Hematopoietic multipotent progenitor cell treated with erythropoietin and hydrocortisone succinate and interleukin-3 and kit ligand, for 17 days (in vitro differentiated cells): ENCODE data around the gene DNAI7.

Experiments
- DNase-seq: peaks from one replicate; pipeline ENCODE4 v3.0.0-alpha.2; 2015; ENCODE audit warnings: low spot score

DNAI7 gene

DNA sequence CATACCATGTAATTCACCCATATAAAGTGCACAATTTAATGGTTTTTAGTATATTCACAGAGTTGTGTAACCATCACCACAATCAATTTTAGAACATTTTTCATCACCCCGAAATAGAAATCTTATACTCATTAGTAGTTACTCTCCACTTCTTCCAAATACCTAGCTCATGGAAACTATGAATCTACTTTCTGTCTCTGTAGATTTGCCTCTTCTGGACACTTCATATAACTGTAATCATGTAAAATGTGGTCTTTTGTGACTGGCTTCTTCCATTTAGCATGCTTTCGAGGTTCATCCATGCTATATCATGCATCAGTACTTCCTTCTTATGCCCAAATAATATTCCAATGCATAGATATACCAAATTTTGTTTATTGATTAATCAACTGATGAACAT lies 10.8 kb downstream of the DNAI7 start:
- DNase-seq: no peak

DNA sequence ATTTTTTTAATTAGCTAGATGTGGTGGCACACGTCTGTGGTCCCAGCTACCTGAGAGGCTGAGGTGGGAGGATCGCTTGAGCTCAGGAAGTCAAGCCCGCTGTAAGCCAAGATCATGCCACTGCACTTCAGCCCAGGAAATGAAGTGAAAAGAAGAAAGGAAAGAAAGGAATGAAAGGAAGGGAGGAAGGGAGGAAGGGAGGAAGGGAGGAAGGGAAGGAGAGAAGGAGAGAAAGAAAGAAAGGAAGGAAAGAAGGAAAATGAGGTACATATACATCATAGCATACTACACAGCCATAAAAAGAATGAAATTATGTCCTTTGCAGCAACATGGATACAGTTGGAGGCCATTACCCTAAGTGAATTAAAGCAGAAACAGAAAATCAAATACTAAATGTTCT lies 12.2 kb downstream of the DNAI7 start:
- no peak for DNase-seq

DNA sequence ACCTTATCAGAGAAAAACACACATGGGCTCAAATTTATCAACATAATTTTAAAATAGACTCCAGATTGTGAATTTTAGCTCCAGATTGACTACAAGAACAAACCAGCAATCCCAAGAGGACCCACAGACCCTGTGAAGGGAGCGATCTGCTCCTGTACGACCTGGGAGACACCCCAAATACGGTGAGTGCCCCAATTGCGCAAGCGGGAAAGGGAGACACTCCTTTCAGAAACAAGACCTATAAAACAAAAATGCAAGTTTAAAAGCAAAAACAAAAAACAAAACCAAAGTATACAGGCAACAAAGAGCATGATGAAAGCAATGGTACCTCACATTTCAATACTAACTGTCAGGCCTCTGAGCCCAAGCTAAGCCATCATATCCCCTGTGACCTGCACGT lies 32.1 kb downstream of the DNAI7 start:
- DNase-seq: no peak

DNA sequence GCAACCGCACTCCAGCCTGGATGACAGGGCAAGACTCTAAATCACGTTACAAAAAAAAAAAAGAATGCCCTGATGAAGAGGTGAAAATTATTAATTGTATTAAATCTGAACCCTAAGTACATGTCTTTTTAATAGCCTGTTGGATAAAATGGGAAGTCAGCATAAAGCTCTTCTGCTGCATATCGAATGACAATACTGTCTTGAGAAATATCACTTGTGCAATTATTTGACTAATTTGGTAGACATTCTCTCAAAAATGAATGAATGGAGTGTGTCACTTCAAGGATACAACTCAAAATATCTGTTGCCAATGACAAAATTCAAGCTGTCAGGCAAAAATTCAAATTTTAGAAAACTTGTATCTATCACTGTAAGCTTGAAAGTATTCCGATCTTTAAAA lies 38.9 kb downstream of the DNAI7 start:
- no peak for DNase-seq

DNA sequence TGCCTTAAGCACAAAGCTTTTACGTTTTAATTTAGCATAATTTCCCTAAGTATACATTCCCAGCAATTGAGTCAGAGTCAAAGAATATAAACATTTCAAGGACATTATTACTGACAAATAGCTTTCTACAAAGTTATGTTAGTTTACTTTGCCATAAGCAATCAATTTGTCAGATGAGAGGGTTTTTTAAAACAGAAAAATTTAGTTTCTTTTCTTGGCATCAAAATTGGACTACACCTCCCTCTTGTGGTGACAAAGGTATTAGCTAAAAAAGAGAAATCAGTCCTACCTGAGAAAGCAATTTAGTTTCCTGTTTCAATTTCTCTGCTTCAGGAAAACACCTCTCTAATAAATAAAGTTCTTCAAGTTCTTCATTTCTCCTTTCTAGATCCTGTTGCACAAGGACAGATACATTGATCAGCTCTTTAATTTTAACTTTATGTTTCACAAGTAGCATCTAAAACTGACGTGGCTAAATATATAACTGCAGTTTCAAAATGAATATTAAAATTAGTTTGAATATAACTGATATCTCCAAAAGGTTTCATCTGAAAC lies 39.9 kb downstream of the DNAI7 start:
- DNase-seq: peak; percentile 15

DNA sequence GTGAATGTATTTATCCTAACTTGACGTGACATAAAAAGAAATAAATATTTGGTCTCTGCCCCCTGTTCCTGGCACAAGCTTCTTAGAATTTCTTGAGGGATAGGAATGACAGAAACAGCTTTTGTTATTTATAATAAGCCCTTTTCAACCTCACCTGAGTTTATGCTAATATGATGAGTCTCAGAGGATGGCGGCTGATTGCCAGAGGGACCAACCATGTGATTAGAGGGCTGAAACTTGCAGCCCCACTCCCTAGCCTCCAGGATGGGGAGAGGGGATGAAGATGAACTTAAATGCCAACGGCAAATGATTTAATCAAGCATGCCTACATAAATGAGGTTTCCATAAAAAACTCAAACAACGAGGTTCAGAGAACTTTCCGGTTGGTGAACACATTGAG lies 42.9 kb downstream of the DNAI7 start:
- no peak for DNase-seq

DNA sequence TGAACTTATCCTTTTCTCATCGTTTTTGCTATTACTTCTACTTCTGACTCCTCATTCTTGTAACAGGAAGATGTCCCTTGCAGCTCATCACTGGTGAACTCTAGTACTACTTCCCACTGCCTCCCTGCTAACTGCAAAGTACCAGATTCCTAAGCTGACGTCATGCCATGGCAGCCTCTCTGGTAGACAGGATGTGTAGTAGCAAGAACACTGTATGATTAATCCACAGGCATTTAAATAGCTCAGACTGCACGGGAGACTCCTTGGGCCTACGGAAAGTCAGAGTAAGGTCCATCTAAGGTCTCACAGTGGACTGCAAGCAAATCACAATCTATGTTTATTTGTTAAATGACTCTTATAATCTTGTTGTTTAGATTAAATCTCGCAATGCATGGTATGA lies 43.5 kb downstream of the DNAI7 start:
- no peak for DNase-seq

DNA sequence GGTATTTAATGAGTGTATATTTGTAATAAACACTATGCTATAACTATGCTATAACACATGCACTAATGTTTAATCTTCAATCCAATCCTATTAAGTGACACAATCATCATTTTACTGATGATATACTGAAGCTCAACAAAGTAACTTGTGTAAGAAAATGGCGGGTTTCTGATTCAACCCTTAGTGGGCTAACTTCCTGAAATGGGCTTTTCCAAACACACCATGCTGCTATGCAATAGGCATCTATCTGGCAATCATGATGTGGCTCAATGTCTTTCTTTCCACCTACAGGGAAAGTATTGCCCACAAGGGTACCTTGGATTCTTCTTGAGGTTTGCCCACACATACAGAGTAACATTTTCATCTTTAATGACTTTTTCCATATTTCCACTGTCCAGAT lies 48.3 kb downstream of the DNAI7 start:
- no peak for DNase-seq

DNA sequence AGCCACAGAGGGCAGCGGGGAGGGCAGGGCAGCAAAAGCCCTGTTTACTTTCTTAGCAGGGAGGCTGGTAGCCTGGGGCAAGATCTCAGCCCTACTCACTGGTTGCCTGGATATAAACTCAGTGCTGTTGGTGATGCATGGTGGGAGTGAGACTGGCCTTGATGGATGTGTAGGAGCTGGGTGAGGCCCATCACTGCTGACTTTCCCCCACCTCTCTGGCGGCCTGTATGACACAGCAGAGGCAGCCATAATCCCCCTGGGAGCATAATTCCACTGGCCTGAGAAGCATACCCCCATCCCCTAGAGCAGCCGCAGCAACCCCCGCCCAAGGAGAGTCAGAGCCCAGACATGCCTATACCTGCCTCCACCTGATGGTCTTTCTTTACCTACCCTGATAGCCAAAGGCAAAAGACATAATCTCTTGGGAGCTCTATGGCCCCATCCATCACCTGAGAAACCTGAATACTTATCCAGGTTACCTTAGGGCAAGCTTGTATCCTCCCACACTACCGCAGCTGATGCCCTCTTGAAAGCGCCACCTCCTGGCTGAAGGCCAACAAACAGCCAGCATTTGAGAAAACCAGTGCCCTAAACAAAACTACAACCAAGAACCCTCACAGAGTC lies 59.3 kb downstream of the DNAI7 start:
- no peak for DNase-seq

DNA sequence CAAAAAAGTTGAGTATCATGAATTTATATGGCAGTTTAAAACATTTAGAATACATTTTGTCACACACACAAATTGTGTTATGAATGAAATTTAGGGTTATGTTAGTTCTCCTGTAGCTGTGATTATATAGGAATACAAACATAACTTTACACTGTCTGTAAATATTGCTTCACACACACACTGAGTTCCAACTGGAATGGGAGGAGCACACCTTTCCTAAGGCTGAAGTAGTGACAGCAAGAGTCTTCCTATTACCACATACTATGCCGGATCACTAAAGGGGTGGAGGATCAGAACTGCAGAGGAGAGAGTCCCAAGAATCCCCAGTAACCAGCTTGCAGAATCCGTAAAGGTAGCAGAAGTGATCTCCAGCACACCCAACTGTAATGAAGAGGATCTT lies 63.7 kb downstream of the DNAI7 start:
- DNase-seq: no peak

DNA sequence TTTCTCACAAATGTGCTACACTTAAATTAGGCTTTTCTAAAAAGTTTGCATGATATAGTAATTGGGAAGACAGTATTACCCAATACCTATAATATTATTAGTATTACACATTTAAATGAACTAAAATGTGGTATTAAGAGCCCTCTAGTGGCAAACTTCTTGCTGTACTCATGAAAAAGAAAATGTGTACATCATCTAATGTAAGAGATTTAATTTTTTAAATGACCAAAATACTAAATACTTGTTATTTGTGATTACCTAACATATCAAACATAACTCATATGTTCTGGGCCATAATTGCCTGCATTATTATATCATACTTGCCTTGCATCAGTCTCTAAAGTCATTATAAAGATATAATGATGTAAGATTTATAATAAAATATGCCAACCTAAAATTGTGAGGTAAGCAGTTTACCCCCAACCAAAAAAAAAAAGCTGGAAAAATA lies 64.2 kb downstream of the DNAI7 start:
- peak; percentile 44 for DNase-seq

DNA sequence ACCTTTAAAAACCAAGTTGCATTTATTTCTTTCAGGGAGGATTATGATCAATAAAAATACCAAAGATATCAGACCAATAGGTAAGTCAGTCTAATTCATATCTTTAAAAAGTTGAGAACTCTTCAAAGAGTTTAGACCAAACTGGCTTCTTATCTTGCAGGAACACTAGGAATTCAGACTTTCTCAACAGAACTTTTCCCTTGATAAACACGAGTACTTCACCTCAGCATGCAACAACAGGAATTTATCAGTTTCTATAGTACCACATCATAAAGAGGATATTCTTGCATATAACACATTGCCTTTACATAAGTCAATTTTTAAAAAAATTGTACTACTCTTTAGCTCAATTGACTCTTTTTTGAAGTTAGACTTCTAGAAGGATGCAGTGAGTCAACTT lies 68.2 kb downstream of the DNAI7 start:
- DNase-seq: no peak

DNA sequence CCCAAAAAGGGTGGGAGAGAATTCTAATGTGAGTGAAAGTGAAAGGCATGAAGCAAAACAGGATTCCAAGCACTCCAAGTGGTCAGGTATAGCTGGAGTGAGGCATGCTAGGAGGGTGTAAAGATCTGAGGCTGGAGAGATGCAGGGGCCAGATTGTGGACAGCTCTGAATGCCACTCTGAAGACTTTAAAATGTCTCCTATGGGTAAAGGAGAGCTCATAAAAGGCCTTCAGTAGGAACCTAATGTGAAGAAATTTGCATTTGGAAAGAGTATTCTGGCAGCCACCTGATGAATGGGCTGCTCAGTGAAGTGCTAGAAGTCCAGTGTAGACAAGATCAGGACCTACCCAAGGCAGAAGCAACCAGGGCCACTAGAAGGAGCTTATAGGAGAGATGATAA lies 68.9 kb downstream of the DNAI7 start:
- DNase-seq: no peak

DNA sequence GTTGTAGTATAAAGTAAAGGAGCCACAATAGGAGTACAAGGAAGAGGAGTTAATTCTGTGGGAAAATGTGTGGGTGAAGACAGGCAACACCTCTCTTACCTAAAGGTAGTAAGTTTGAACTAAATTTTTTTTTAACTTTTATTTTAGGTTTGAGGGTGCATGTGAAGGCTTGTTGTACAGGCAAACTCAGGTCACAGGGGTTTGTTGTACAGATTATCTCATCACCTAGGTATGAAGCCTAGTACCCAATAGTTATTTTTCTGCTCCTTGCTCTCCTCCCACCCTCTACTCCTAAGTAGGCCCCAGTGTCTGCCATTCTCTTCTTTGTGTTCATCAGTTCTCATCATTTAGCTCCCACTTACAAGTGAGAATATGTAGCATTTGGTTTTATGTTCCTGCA lies 70.5 kb downstream of the DNAI7 start:
- no peak for DNase-seq

DNA sequence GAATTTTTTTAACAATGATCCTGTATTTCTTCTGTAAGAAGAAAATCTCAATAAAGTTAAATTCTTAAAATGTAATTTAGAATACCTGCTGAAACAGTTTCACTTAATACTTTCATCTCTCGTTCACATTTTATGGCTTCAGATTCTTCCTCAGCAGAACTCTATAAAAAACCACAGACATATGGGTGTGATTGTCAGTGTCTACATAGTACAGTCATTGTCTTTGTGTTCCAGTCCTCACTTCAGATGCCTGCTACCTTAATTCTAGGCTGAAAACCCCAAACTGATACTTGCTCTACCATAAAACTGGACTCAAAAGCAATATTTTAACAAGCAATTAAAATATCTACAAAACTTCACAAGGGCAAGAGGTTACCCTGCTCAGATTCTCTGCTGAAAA lies 71.8 kb downstream of the DNAI7 start:
- DNase-seq: no peak

DNA sequence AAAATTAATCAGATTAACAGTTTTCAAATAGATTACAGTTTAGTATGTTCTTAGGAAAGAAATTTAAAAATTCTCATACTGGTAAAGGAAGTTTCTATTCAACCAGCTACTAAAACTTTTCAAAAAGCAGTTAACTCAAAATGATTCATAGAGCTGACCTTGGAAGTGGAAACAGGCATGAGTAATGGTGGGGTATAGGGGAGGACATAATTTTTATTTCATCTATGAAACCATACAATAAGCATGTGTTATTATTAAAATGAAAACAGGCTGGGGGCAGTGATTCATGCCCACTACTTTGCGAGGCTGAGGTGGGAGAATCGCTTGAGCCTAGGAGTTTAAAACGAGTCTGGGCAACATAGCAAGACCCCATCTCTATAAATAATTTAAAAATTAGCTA lies 73.0 kb downstream of the DNAI7 start:
- DNase-seq: no peak

DNA sequence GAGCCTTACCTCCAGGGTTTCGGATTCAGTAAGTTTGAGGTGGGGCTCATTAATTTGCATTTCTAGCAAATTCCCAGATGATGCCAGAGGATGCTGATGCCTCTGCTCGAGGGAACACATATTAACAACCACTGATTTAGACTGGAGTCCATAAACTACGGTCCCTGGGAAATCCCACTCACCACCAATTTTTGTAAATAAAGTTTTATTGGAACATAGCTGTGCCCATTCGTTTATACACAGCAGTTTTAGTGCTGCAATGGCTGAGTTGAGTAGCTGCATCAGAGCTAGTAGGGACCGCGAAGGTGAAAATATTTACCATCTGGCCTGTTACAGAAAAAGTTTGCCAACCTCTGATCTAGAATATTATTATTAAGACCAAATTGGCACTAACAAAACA lies 73.8 kb downstream of the DNAI7 start:
- no peak for DNase-seq

DNA sequence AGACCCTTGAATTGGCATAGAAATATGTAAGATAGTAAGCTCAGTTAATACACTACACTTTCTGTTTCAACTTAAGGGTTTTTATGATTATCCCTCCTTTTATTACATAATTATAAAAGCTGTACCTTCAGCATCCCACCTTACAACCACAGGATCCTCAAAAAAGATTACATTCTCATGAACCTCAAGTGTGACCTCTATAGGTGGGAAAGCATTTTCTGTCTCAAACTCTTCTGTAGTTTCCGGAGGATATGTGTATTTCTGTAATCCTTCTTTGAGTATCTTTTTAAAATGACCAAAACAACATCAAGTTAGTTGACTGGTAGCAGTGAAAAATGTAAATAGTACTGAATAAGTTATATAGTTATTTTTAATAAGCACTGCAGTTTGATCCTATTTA lies 75.9 kb downstream of the DNAI7 start:
- no peak for DNase-seq

DNA sequence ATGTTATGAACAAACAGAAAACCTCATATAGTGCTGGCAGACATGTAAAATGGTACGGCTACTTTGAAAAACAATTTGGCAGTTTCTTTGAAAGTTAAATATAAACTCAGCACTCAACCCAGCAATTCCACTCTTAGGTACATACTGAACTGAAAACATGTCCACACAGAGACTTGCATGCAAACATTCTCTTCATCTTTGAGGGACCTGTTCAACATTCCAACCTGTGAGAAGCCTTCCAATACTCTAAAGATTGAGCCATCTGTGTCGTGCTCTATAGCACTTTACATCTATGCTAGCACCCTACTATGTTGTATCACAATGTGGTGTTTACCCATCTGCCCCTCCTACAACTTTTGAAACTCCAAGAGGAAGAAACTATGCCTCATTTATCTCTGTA lies 79.3 kb downstream of the DNAI7 start:
- no peak for DNase-seq

DNA sequence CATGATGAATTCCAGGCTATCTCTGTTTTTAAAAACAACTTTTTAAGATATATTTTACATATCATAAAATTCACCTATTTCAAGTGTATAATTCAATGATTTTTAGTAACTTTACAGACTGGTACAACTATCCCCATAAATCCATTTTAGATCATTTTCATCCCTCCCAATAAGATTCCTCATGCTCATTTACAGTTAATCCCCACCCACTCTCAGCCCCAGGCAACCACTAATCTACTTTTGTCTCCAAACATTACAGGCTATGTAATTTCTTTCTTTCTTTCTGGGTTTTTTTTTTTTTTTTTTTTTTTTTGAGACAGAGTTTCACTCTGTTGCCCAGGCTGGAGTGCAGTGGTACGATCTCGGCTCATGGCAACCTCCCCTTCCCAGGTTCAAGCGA lies 81.3 kb downstream of the DNAI7 start:
- no peak for DNase-seq

DNA sequence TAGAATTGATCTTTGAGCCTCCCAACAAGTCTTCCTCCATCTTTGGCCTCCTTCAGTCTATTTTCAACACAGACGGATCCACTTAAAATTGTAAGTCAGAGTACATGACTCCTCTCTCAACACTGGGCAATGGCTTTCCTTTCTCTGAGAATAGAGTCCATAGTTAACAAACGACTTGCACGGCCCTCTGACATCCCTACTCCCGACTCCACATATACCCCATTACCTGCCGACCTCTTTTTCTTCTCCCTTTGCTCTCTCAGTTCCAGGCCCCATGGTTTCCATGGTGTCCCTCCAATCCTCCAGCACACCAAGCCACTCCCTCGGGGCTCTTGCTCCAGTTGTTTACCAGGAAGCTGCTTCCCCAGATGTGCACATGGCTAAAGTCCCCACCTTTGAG lies 84.7 kb downstream of the DNAI7 start:
- no peak for DNase-seq

DNA sequence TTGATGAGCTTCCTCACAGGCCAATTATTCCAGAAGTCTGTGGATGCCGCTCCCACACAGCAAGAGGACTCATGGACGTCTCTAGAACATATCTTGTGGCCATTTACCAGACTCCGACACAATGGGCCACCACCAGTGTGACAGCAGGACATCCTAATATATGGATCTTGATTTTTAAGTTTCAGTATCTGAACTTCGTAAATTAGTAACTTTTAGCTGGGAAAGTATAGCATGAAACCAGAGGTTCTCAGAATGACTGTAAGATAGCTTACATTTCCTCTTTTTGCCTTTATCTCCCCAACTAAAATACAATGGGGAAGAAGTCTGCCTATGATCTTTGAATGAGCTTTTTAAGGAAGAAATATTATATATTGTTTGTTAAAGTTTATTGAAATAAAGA lies 87.0 kb downstream of the DNAI7 start:
- DNase-seq: no peak

DNA sequence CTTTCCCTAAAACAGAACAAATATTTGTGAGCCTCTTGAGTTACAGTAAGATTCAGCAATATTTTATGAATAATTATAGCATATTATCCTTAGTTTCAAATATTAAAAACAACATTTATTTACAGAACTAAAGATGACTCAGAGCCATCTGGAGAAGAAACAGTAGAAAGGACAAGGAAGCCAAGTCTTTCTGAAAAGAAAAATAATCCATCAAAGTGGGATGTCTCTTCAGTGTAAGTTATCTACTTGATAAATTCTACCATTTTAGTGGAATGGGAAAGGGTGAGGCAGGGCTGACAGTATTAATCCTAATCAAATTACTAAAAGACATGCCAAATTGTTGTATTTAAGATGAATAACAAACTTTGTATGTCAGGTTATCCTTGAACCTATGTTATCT lies 88.1 kb downstream of the DNAI7 start:
- DNase-seq: no peak

DNA sequence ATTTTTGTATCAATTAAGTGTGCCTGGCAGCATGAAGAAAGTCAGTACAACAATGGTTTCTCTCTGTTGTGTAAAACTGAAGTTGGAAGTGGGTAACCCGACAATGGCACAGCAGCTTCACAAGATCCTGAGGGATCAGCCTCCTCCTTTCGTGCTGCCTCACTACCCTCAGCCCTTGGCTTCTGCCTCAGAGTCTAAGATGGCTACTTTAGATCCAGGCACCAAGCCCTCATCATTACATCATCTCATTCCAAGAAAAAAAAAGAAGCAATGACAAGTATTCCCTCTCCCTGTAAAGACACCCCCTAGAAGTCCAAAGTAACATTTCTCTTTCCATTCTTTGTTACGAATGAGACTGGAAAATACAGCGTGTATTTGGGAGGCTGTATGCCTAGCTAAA lies 92.6 kb downstream of the DNAI7 start:
- no peak for DNase-seq

DNA sequence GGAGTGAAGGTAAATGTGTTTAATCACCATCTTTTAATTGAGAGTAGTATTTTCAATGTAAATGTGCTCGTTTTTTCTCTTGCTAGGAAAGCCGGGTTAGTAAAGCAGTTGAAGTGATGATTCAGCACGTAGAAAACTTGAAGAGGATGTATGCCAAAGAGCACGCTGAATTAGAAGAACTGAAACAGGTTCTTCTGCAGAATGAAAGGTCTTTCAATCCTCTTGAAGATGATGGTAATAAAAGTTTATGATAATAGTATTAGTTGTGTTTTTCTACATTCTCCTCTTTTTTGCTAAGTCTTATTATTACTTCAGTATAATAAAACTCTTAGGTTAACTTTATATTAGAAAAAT lies 93.9 kb downstream of the DNAI7 start:
- DNase-seq: no peak
